Stimulated activated CD8-positive, alpha-beta memory T cell treated with anti-CD3 and anti-CD28 coated beads, Interleukin-7, amount 100 ng/mL, for 24 hours (primary cell): ENCODE results near the gene SLC8A2.
A peak's percentile ranks its signal among the peaks of the same experiment; 100 is the strongest.

Source experiments
- DNase-seq: peaks from one replicate; pipeline ENCODE4 v3.0.0-alpha.2; 2020; ENCODE audit warnings: low read depth

Gene SLC8A2

GRCh38 chr19:47471733-47472457 is at the start of gene SLC8A2:
Gene SLC8A2 (minus strand): TSS chr19:47471893. CDS start chr19:47466403, 5,490 bp downstream.
- peak; percentile 17 for DNase-seq

GRCh38 chr19:47520839-47521238 is 49.1 kb upstream of the SLC8A2 start:
- DNase-seq: no peak

- no peak for DNase-seq
Measured at GRCh38 chr19:47520343-47520806, 48.7 kb upstream of the SLC8A2 start.

GRCh38 chr19:47518854-47519253 is 47.2 kb upstream of the SLC8A2 start:
- DNase-seq: no peak

- DNase-seq: peak; percentile 44
Measured at GRCh38 chr19:47518139-47518538, 46.4 kb upstream of the SLC8A2 start.

GRCh38 chr19:47514869-47515588 is 43.3 kb upstream of the SLC8A2 start, which contains the start of gene NAPA:
Gene NAPA (minus strand): TSS chr19:47515063. CDS start chr19:47514940, 123 bp downstream.
- peak; percentile 100 for DNase-seq

GRCh38 chr19:47514151-47514868 is 42.6 kb upstream of the SLC8A2 start:
- no peak for DNase-seq

- no peak for DNase-seq
Measured at GRCh38 chr19:47512948-47513319, 41.2 kb upstream of the SLC8A2 start.

- DNase-seq: no peak
Measured at GRCh38 chr19:47512183-47512947, 40.7 kb upstream of the SLC8A2 start.

GRCh38 chr19:47511681-47512080 is 40.0 kb upstream of the SLC8A2 start:
- DNase-seq: no peak

GRCh38 chr19:47511128-47511517 is 39.4 kb upstream of the SLC8A2 start:
- DNase-seq: no peak

GRCh38 chr19:47510516-47511127 is 38.9 kb upstream of the SLC8A2 start:
- no peak for DNase-seq

- no peak for DNase-seq
Measured at GRCh38 chr19:47509973-47510372, 38.3 kb upstream of the SLC8A2 start.

- DNase-seq: no peak
Measured at GRCh38 chr19:47509170-47509847, 37.6 kb upstream of the SLC8A2 start.

- DNase-seq: no peak
Measured at GRCh38 chr19:47508721-47509120, 37.0 kb upstream of the SLC8A2 start.

GRCh38 chr19:47507924-47508553 is 36.3 kb upstream of the SLC8A2 start:
- no peak for DNase-seq

GRCh38 chr19:47507012-47507411 is 35.3 kb upstream of the SLC8A2 start:
- DNase-seq: no peak

- no peak for DNase-seq
Measured at GRCh38 chr19:47506459-47506858, 34.8 kb upstream of the SLC8A2 start.

GRCh38 chr19:47505506-47505905 is 33.8 kb upstream of the SLC8A2 start:
- no peak for DNase-seq

- no peak for DNase-seq
Measured at GRCh38 chr19:47503826-47504150, 32.1 kb upstream of the SLC8A2 start.
